Adrenal gland (tissue), 12 donors: ENCODE data around the gene CAMTA1. TPM values are rescaled to one million over a fixed set of nuclear protein-coding genes. Genes with fewer than 3 reads are reported as not detected.

Source experiments
- DNase-seq, 7 donors: peaks; one replicate each; pipeline ENCODE4 v3.0.0-alpha.2; 2019 to 2020
- H3K27ac ChIP-seq, 5 donors: fragments of 200-600 bp; sonication (generic) in 4 of 5; 1 replicate in 3 of 5; 2 replicates in 2 of 5; pipeline versions ENCODE4 v1.5.1 to v1.8.0; 2016 to 2020; ENCODE audit warnings: mild to moderate bottlenecking in 1 of 5
- H3K27me3 ChIP-seq: fragments of 200-600 bp; 2 replicates; pipeline ENCODE4 v1.8.0; 2021
- H3K36me3 ChIP-seq, 2 donors: fragments of 200-600 bp; replicated peaks in 1 of 2; 1 replicate in 1 of 2; 2 replicates in 1 of 2; pipeline versions ENCODE4 v1.5.1 to v1.8.0; 2018 to 2022
- H3K4me1 ChIP-seq, 2 donors: fragments of 200-600 bp; replicated peaks in 1 of 2; 1 replicate in 1 of 2; 2 replicates in 1 of 2; pipeline versions ENCODE4 v1.5.1 to v1.8.0; 2018 to 2021
- H3K4me3 ChIP-seq, 4 donors: fragments of 200-600 bp; sonication (generic) in 3 of 4; one replicate each; pipeline ENCODE4 v1.5.1; 2016 to 2018
- H3K9me3 ChIP-seq, 3 donors: fragments of 200-600 bp; sonication (generic) in 1 of 3; replicated peaks in 1 of 3; 1 replicate in 2 of 3; 2 replicates in 1 of 3; pipeline versions ENCODE4 v1.5.1 to v1.8.0; 2016 to 2021
- CTCF ChIP-seq, 6 experiments: fragments of 450-650 bp in 4 of 6; fragments of 200-600 bp in 2 of 6; sonication (generic) in 1 of 6; IDR thresholded peaks; 1 replicate in 5 of 6; 2 replicates in 1 of 6; pipeline versions ENCODE4 v1.5.1 to v1.8.0; 2016 to 2021; ENCODE audit warnings: antibody characterized with exemption in 6 of 6, mild to moderate bottlenecking in 2 of 6, moderate library complexity in 1 of 6
- POLR2A ChIP-seq, 2 donors: fragments of 450-650 bp; IDR thresholded peaks; one replicate each; pipeline ENCODE4 v1.6.1; 2017; ENCODE audit warnings: antibody characterized with exemption in 2 of 2, mild to moderate bottlenecking in 2 of 2, moderate library complexity in 1 of 2
- WGBS, 4 donors: extraction: QIAGEN DNeasy Blood & Tissue Kit in 2 of 4; methylation state at CpG; one replicate each; pipeline versions ENCODE4 v1.1.5 to v1.1.7; 2013 to 2017; 5-methylcytosine and 5-hydroxymethylcytosine counted together
- intact Hi-C, 2 donors: fragments of 100-400 bp; cut with DNase I; formaldehyde crosslinking; loops; one replicate each; pipeline versions ENCODE4 v1.14.1 to v1.15.0; 2022 to 2023
- polyA plus RNA-seq, 3 donors: library from polyadenylated mRNA; stranded (reverse); fragments of 200-250 nt in 2 of 3; fragments of 350-450 nt in 1 of 3; fragmentation: Illumina TruSeq in 1 of 3; extraction: RNeasy Lipid Tissue Mini Kit (QIAGEN cat#74804) in 1 of 3; gene quantifications; one replicate each; pipeline ENCODE4 v1.2.3, GENCODE V29; 2013 to 2014
- total RNA-seq, 9 donors: library from RNA; depleted of rRNA in 4 of 9; stranded (reverse); fragments of >200 nt in 4 of 9; fragments of 120-200 nt in 1 of 9; fragmentation: NEBNext Ultra II Directional in 1 of 9; extraction: Animal tissue kit (Norgen Biotek cat#: 25700) in 1 of 9; gene quantifications; one replicate each; pipeline versions ENCODE4 v1.1.0 to v1.2.4, GENCODE V29; 2013 to 2023
- donor health status: healthy with polysubstance abuse.
- donor health status: Bipolar disorder and iron deficiency.
- donor health status: DM: yes; HTN: yes; CAD: no.
- donor health status: DM: no; HTN: no; CAD: no.
- donor health status: DM: no; HTN: no; CAD: no.
- donor health status: DM: yes; HTN: yes; CAD: no.

The CAMTA1 gene
- total and polyA plus RNA-seq, 12 donors = 62.9 to 141 (median 96.9) TPM

- 82 to 93% (median 86%) methylated on average over 2 of the region's 2 CpGs for WGBS, 4 donors
- Histone ChIP-seq H3K36me3 (no peaks in the 10 kb centered on the region), H3K27me3 (no peaks in the 10 kb centered on the region), H3K4me3 (no peak overlapping the region), H3K4me1 (no peaks in the 10 kb centered on the region), H3K9me3 (no peaks in the 10 kb centered on the region), H3K27ac (no peak overlapping the region)
- intact Hi-C loops = loop anchor here (10.0 kb wide), 3 partner anchors 177 to 597 kb away; no protein-coding TSS in a partner anchor
- no peak for DNase-seq
- TF ChIP-seq CTCF (IDR thresholded peaks at IDR 0.05) (no peak), POLR2A (IDR thresholded peaks at IDR 0.05) (no peak)
Observed at GRCh38 chr1:7047866-7048265, 262.6 kb downstream of the CAMTA1 start.

GRCh38 chr1:7048395-7048794 is 263.1 kb downstream of the CAMTA1 start:
- no peak for DNase-seq
- H3K4me3 ChIP-seq = no peak overlapping the region
- no peaks in the 10 kb centered on the region for H3K27me3 ChIP-seq
- H3K36me3 ChIP-seq = no peaks in the 10 kb centered on the region
- H3K9me3 ChIP-seq = no peaks in the 10 kb centered on the region
- intact Hi-C loops = loop anchor here (10.0 kb wide), 3 partner anchors 176 to 596 kb away; no protein-coding TSS in a partner anchor
- H3K4me1 ChIP-seq = no peaks in the 10 kb centered on the region
- no peak overlapping the region for H3K27ac ChIP-seq
- WGBS, 4 donors = 90 to 93% (median 91%) methylated on average over 9 to 10 of the region's 10 CpGs
- no peak for TF ChIP-seq CTCF (IDR thresholded peaks at IDR 0.05)
- no peak for TF ChIP-seq POLR2A (IDR thresholded peaks at IDR 0.05)

GRCh38 chr1:7049913-7050625 is 264.8 kb downstream of the CAMTA1 start:
- intact Hi-C loops = loop anchor here (10.0 kb wide), 4 partner anchors 175 to 595 kb away; no protein-coding TSS in a partner anchor

More at GRCh38 chr1:7049913-7050625, 264.8 kb downstream of the CAMTA1 start:
- no peak for TF ChIP-seq CTCF (IDR thresholded peaks at IDR 0.05)
- TF ChIP-seq POLR2A (IDR thresholded peaks at IDR 0.05) = no peak
- 59 to 78% (median 72%) methylated on average over 19 to 25 of the region's 25 CpGs for WGBS, 4 donors
- H3K27me3 ChIP-seq = no peaks in the 10 kb centered on the region
- no peaks in the 10 kb centered on the region for H3K4me1 ChIP-seq
- no peak overlapping the region for H3K4me3 ChIP-seq
- no peak overlapping the region for H3K27ac ChIP-seq
- no peaks in the 10 kb centered on the region for H3K9me3 ChIP-seq
- peak in 1 of 7 donors; percentile 10 for DNase-seq
- H3K36me3 ChIP-seq = no peaks in the 10 kb centered on the region
